ENCODE measurements around the gene TCEAL7.

The TCEAL7 gene

DNA sequence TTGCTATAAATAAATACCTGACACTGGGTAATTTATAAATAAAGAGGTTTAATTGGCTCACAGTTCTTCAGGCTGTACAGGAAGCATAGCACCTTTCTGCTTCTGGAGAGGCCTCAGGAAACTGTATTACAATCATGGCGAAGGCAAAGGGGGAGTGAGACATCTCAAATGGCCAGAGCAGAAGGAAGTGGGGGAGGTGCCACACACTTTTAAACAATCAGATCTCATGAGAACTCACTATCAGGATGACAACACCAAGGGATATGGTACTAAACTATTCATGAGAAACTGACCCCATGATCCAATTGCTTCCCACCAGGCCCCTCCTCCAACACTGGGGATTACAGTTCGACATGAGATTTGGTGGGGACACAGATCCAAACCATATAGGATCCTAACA, 14.6 kb downstream of the TCEAL7 start:
- no peak overlapping the region for H3K9ac ChIP-seq (ENCODE audit: low read depth, low read length)
- ATAC-seq (ENCODE audit: insufficient read depth, low read depth) (no peak), DNase-seq (no peak)
- H3K79me2 ChIP-seq (ENCODE audit: insufficient read depth, low read length): no peaks in the 10 kb centered on the region
- no peak overlapping the region for H3K4me3 ChIP-seq (ENCODE audit: low read depth in 1 of 2, low read length in 2 of 2)
- no peaks in the 10 kb centered on the region for H3K4me1 ChIP-seq (ENCODE audit: insufficient read depth, low read length)
- H4K20me1 ChIP-seq (ENCODE audit: insufficient read depth, low read length): no peaks in the 10 kb centered on the region
- H3K27me3 ChIP-seq (ENCODE audit: insufficient read depth, low read length, poor library complexity): no peaks in the 10 kb centered on the region
- no peaks in the 10 kb centered on the region for H3K36me3 ChIP-seq (ENCODE audit: insufficient read depth, low read length)
- H3K27ac ChIP-seq (ENCODE audit: low read length): no peak overlapping the region
- H2AFZ ChIP-seq (ENCODE audit: low read depth, low read length): no peak overlapping the region
- TF ChIP-seq, protein P1, sequence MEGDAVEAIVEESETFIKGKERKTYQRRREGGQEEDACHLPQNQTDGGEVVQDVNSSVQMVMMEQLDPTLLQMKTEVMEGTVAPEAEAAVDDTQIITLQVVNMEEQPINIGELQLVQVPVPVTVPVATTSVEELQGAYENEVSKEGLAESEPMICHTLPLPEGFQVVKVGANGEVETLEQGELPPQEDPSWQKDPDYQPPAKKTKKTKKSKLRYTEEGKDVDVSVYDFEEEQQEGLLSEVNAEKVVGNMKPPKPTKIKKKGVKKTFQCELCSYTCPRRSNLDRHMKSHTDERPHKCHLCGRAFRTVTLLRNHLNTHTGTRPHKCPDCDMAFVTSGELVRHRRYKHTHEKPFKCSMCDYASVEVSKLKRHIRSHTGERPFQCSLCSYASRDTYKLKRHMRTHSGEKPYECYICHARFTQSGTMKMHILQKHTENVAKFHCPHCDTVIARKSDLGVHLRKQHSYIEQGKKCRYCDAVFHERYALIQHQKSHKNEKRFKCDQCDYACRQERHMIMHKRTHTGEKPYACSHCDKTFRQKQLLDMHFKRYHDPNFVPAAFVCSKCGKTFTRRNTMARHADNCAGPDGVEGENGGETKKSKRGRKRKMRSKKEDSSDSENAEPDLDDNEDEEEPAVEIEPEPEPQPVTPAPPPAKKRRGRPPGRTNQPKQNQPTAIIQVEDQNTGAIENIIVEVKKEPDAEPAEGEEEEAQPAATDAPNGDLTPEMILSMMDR (IDR thresholded peaks at IDR 0.05; ENCODE audit: borderline replicate concordance, extremely low read depth, low read length, poor library complexity, severe bottlenecking): no peak
- no peak for TF ChIP-seq EZH2 (IDR thresholded peaks at IDR 0.05; ENCODE audit: borderline replicate concordance, low read depth, low read length, severe bottlenecking)
- H3K4me2 ChIP-seq (ENCODE audit: insufficient read depth, low read length): no peak overlapping the region
- H3K9me3 ChIP-seq (ENCODE audit: insufficient read depth, low read length, severe bottlenecking): no peaks in the 10 kb centered on the region

DNA sequence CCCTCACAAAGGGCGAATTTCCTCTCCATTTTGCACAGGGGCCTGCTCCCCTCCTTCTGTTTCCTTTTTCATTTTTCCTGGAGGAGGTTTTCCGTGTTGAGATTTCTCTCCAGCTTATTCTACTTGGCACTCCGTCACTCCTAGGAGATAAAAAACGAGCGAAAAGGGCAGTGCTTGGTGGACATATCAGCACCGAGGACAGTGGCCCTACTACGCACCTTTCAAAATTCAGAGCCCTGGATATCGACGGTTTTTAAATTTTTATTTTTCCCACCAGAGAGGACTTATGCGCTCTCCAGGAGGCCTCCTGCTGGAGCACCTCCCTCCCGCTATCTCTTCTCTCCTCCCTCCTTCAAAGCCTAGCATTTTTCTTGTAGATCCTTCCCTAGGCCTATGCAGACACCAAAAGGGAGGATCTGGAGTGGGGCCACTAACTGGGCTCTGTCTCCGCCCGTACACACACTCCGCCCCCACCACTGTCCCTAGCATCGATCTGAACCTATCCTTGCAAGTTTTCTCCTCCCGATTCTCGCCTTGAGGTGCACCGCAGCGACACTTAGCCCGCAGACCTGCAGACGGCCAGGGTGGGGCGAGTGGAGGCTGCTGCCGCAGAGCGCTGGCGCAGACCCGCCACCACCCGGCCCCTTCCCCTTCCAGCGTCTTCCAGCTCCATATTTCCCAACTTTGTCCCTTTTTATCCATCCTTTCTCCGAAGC, 17.8 kb downstream of the TCEAL7 start:
- Histone ChIP-seq H4K20me1 (ENCODE audit: insufficient read depth, low read length) (no peaks in the 10 kb centered on the region), H3K4me3 (ENCODE audit: low read depth in 1 of 2, low read length in 2 of 2) (no peak overlapping the region), H3K4me2 (ENCODE audit: insufficient read depth, low read length) (no peak overlapping the region), H2AFZ (ENCODE audit: low read depth, low read length) (no peak overlapping the region), H3K9me3 (ENCODE audit: insufficient read depth, low read length, severe bottlenecking) (no peaks in the 10 kb centered on the region), H3K4me1 (ENCODE audit: insufficient read depth, low read length) (no peaks in the 10 kb centered on the region), H3K27me3 (ENCODE audit: insufficient read depth, low read length, poor library complexity) (no peaks in the 10 kb centered on the region), H3K9ac (ENCODE audit: low read depth, low read length) (no peak overlapping the region), H3K79me2 (ENCODE audit: insufficient read depth, low read length) (no peaks in the 10 kb centered on the region), H3K27ac (ENCODE audit: low read length) (no peak overlapping the region), H3K36me3 (ENCODE audit: insufficient read depth, low read length) (no peaks in the 10 kb centered on the region)
- ATAC-seq (ENCODE audit: insufficient read depth, low read depth) (no peak), DNase-seq (no peak)
- no peak for TF ChIP-seq EZH2 (IDR thresholded peaks at IDR 0.05; ENCODE audit: borderline replicate concordance, low read depth, low read length, severe bottlenecking)
- TF ChIP-seq, protein P1 (IDR thresholded peaks at IDR 0.05; ENCODE audit: borderline replicate concordance, extremely low read depth, low read length, poor library complexity, severe bottlenecking): no peak

DNA sequence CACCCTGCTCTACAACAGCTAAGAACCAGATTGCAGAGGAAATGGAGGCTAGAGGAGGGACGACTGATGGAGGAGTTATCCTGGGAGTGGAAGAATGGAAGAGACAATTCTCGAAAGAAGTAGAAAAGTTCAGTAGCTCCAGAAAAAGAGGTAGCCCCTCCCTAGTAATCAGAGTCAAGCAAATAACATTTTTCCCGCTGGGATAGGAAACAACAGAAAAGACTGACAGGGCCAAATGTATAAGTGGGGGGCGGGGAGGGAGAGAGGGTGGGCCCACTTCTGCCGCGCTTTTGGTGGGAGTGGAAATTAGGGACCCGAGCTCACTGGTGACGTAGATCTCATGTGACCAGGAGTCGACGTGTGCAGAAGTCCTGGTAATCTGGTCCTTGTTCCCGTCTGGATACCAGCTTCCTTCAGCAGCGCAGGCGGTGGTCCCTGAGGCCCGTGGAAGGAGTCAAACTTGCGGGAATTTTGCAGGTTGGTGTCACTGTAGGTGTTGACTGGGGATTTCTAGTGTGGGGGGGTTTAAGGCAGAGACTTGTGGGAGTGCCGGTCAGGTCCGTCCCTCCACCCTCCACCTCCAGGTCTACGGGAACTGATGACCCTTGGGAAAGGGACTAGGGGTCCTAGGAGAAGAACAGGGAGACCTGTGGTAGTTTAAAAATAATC, 26.2 kb downstream of the TCEAL7 start, which contains the start of gene TCEAL9:
TSS of gene TCEAL9 (plus strand) at position 377 of the 669 bp plus-strand sequence. CDS start 1,179 bp downstream, outside the sequence.
- ATAC-seq (ENCODE audit: insufficient read depth, low read depth): peak; percentile 84
- peaks cover 4% of the 10 kb centered on the region; the same call in 1 of the 2 replicates for H3K79me2 ChIP-seq (ENCODE audit: insufficient read depth, low read length)
- peak within 1 kb of the TSS; percentile 55 to 91 for H3K4me3 ChIP-seq (ENCODE audit: low read depth in 1 of 2, low read length in 2 of 2)
- H3K36me3 ChIP-seq (ENCODE audit: insufficient read depth, low read length): 0 out of 2 replicates have a peak, but pooled peaks cover 5% of the 10 kb centered on the region
- H3K27me3 ChIP-seq (ENCODE audit: insufficient read depth, low read length, poor library complexity): no peaks in the 10 kb centered on the region
- DNase-seq: peak; percentile 55
- no peaks in the 10 kb centered on the region for H3K9me3 ChIP-seq (ENCODE audit: insufficient read depth, low read length, severe bottlenecking)
- H3K27ac ChIP-seq (ENCODE audit: low read length): peak within 1 kb of the TSS; percentile 73
- H3K9ac ChIP-seq (ENCODE audit: low read depth, low read length): peak within 1 kb of the TSS; percentile 69
- no peak for TF ChIP-seq EZH2 (IDR thresholded peaks at IDR 0.05; ENCODE audit: borderline replicate concordance, low read depth, low read length, severe bottlenecking)
- TF ChIP-seq, protein P1 (IDR thresholded peaks at IDR 0.05; ENCODE audit: borderline replicate concordance, extremely low read depth, low read length, poor library complexity, severe bottlenecking): no peak
- peaks cover 14% of the 10 kb centered on the region for H3K4me1 ChIP-seq (ENCODE audit: insufficient read depth, low read length)
- no peaks in the 10 kb centered on the region for H4K20me1 ChIP-seq (ENCODE audit: insufficient read depth, low read length)
- peak within 1 kb of the TSS; percentile 93 for H2AFZ ChIP-seq (ENCODE audit: low read depth, low read length)
- peak within 1 kb of the TSS; percentile 77 for H3K4me2 ChIP-seq (ENCODE audit: insufficient read depth, low read length)
